Amygdala (tissue), 56 donors: Measurements from ENCODE around the gene OTUD4.

Experiments
- DNase-seq, 56 donors: peaks; one replicate each; lab custom pipeline; 2025; lab: John Stamatoyannopoulos, UW

Gene OTUD4

DNA sequence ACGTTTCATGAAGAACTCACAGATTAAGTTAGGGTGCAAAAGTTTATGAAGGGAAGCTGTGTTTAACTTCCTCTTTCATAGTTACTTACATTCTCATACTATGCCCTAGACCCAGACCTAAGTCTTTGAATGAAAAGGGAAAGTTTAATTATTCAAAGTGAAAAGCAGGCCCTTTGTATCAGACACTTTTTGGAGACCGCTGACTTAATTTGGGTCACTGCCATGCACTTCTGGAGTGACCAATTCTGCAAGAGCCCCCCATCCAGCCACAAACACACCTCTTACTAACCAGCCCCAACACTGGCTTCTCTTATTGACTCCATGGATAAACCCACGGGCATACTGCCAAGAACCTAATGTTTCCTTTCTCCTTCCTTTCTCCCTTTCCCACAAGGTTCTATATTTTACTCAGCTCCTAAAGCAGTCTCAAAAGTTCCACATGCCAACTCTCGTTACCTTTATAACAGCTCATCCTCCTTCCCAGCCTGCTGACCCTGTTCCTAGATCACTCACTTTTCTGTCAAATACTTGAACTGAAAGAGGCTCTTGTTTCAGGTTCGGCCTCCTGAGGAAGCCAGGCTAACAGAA lies 47.8 kb downstream of the OTUD4 start:
- peak in 4 of 56 donors; percentile 3 to 23 (median 10) for DNase-seq

DNA sequence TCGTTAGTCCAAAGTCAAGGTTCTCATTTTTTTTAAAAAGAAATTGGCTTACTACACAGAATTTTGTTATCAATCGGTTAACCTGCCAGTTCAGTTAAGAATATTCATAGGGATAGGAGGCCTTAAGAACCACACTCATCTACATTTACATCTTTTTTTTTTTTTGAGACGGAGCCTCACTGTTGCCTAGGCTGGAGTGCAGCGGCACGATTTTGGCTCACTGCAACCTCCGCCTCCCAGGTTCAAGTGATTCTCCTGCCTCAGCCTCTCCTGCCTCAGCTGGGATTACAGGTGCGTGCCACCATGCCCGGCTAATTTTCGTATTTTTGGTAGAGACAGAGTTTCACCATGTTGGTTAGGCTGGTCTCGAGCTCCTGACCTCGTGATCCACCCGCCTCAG lies 48.5 kb downstream of the OTUD4 start:
- DNase-seq, result no peak

DNA sequence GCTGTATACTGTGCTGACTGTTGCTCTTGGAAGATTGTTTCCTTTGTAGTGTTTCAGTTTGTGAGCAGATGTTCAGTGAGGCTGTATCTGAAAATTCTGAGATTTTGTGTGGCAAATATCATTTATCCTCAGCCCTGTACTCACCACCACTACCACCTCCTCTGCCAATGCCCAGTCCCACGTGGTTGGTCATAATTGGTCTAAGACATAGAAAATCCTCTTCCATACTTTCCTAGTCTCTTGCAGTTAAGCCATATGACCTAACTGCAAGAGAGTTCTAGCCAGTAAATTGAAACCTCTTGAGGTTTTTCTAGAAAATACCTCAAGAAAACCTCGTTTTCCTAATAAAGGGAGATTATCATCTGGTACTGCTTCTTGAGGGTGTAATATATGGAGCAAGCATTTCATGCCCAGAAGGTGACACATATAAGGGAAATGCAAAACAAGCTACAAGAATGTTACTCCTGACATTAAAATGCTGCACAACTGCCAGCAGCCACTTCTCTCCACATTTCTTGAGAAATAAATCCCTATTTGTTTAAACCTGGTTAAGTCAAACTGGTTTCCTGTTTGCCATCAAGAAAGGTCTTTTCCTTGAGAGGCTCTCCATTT lies 49.5 kb downstream of the OTUD4 start:
- DNase-seq, result no peak

DNA sequence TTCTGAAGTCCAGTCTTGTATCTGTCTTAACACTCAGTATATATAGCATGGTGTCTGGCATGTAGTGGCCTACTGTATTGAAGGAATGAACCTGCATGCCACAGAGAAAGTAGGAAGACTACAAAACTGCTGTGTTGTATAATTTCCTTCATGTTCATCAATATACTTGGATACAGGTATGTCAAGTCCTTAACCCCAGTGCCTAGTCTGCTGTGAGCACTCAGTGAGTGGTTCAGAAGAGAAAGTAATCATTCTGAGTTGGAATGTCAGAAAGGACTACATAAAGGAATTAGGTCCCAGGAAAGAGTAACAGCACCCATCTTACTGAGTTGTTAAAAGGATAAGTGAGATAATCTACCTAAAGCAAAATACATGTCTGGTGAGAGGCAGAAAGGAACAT lies 50.3 kb downstream of the OTUD4 start:
- DNase-seq, result no peak

DNA sequence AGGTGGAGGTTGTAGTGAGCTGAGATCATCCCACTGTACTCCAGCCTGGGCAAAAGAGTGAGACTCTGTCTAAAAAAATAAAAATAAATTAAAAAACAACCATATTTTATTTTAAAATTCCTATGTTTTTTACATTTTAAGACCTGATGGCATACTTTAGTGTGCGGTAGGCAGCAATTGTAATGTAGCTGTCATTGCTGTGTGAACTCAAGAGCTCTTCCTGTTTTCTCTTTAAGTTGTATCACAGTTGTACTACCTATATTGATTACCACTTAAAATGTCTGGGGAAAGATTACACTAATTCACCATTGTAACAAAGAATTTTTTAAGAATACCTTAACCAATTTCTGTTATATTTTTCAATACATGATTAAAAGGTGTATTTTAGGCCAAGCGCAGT lies 55.0 kb downstream of the OTUD4 start:
- DNase-seq, result no peak

DNA sequence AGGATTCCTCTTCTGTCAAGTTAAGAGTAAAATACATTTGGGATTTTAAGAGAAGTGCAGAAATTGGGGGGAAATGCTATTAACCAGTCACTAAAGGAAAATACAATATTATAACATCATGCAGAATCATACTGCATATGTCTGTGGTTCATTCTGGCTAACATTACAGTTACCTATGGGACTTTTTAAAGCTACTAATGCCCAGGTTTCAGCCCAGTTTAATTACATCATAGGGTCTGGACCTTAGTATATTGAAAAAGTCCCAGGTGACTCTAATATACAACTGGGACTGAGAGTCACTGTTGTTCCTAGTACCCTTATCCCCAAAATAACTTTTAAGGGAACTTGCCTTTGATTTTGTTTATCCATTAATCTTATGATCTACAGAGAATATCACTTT lies 72.3 kb downstream of the OTUD4 start:
- no peak for DNase-seq

DNA sequence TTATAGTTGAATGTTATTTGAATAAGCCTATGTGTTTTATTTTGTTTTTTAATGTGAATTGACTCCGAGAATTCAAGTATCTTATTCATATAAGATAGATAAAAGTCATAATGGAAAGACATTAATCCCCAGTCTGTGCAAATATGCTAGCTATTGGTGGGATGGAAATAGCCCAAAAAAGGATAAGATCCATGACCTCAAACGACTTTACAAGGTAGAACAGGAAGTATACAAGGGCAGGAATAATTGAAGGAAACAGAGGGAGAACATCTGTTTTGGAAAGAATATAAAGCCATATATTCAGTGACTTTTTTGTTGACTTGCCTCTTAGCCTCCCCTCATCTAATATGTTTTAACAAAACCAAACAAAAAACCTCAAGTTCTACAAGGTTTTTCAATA lies 73.3 kb downstream of the OTUD4 start:
- no peak for DNase-seq

DNA sequence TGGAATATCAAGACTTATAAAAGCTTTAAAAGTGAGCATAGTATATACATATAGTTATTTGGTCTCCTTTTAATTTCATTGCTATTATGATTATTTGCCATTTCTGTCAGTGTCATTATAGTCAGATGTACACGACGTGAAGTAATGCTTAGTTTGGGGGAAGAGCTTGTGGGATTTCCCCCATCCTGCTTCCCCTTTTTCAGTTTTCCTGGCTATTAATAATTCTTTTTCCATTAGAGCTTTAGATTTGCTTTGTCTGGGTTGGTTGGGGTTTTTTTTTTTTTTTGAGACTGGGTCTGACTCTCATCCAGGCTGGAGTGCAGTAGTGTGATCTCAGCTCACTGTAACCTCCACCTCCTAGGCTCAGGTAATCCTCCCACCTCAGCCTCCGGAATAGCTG lies 76.9 kb downstream of the OTUD4 start:
- DNase-seq, result no peak

DNA sequence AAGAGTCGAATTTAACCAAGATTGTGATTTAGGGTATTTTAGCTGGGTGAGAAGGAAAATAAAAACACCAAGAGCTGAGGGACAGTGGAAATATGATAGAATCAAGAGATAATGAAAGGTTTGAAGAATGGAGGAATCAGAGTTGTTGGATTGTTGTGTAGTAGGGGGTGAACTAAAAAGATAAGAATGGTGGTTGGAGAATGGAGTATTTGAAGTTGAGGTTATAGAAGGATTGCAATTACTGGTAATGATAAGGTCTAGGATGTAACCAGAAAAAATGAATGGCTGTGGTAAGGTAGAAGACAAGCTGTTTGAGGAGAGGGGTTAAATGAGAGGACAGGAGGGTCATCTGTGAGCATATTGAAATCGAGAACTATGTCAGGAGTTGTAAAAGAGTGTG lies 77.8 kb downstream of the OTUD4 start:
- no peak for DNase-seq

DNA sequence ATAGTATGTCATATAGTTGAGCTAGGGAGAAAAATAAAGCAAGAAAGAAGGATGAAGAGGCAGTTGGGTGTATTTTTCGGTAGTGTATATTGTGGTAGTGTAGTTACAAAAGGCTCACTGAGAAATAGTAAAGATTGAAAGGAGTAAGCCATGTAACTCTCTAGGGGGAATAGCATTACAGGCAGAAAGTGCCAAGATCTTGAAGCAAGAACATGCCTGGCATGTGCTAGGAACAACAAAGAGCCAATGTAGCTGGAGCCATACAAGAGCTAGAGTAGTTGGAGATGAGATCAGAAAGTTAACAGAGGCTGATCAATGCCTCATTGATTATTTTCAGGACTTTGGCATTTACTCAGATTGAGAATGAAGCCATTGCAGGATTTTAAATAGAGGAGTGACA lies 79.3 kb downstream of the OTUD4 start:
- DNase-seq, result no peak

DNA sequence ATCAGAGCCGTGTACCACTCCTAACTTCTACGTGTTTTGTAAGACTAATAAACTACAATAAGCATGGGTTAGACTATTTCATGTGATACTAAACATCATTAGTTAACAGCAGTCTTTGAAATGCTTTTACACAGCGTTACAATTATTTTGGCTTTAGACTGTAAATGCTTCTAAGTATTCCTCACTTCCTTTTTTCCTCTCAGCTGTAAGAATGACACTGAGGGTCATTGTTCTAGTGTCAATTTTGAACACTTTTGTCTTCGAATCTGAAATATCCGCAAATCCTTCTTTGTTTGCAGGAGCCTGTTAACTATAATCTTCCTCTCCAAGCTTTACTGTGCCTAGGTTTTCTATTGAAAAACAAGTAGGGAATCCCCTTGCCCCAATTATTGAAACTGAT lies 80.7 kb downstream of the OTUD4 start:
- DNase-seq, result no peak

DNA sequence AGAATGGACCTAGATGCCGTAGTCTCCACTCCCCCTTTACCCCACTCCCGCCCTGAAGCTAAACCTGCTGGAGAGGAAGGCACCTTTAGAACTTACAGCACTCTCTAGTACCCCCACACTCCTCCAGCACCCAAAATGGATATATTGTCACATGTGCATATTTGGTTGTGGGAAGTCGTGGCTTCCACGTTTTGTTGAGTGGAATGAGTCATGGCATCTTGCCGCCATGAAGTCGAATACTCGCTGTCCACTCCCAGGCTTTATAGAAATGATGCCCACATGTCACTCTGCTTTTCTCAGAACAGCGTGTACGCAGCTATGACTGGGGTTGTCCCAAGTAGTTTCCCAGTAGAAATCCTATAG lies 81.7 kb downstream of the OTUD4 start:
- DNase-seq, result peak in 16 of 56 donors; percentile 10 to 71 (median 48)

DNA sequence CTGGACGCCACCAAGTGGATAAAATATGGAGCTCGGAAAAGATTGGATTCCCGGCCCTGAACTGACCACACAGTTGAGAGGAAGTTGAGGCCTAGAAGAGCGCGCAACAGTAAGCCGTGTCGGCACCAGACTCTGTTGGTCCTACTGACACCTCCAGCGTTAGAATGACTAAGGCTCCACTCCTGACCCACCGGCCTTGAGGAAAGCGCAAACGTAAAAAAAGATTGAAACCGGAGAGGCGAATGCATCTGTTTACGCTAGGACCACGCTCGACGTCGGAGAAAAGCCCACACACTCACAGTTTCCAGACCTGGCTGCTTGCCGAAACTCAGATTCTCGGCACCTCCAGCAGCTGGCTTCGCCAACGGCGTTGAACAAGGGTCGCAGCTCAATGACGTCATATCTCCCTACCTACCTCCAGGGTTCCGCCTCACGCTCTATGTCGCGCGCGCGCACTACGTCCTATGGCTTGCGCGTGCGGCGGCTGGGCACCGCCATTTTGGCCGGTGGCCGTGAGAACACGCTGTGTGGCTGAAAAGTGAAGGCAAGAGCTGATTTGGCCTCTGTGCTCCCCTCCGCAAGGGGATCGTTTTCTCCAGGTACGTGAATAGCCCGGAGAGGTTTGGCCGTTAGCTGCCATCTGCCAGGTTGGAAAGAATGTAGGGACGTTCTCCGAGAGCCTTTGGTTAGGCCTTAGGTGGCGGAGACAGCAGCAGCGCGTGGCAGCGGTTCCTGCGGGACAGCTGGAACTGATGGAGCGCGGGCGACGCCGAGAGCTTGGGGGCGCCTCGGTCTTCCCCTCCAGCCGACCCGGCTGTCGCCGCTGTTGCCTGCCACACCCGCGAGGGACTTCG lies 82.3 kb downstream of the OTUD4 start, which contains the start of the genes ABCE1 and ANAPC10:
ABCE1 (plus strand) TSS at position 491 of the 854 bp plus-strand sequence. CDS start 6,102 bp downstream, outside the sequence.
ANAPC10 (minus strand) TSS at position 376 of the 854 bp plus-strand sequence. CDS start 2,097 bp downstream, outside the sequence.
- DNase-seq, result peak; percentile 55 to 94 (median 86)

DNA sequence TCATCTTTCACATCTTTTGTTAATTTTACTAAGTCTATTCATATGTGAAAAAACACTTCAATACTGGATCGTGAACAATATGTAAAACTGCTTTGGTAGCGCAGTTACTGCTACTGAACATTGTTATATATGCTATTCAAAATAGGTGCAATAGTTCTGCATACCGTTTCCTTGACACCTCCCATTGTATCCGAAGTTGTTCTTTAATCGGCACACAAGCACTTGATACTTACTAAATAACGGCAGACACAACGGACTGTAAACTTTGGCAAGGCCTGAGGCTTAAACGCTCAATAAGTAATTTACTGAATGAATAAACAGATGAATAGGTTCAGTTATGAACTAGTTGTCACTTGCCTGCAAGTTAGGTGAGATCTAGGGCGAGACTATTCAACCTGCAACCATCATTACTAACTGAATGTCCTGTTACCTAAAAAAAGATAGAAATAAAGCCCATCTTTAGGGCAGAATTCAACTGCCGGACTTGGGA lies 83.0 kb downstream of the OTUD4 start:
- DNase-seq, result no peak

DNA sequence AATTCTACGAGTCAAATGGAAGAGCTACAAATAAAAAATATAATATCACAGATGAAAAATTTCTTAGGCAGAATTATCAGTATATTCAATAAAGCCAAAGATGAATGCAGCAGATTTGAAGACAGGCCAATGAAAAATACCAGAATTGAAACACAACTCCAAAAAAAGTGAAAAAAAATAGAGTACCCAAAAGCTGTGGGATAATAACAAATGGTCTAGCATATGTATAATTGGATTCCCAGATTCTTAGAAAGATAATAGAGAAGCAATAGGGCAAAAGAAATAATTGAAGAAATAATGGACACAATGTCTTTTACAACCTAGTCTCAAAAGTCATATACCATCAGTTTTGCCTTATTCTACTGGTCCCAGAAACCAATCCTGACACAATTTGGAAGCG lies 86.8 kb downstream of the OTUD4 start:
- no peak for DNase-seq

DNA sequence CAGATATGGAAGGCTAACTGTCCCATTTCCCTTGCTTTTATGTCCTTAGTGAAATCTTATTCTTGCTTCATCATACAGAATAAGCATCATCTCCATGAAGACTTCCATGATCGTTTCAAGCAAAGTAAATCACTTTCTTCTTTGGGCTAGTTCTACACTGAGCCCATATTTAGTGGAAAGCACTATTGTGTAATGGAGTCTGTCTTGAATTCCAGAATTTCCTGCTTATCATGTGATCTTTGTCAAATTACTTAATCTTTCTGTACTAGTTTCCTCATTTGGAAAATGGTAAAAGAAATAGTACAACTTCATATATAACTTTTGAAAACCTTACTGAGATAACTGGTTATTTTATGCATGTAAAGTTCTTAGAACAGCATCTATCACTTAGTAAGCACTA lies 90.0 kb downstream of the OTUD4 start:
- no peak for DNase-seq

DNA sequence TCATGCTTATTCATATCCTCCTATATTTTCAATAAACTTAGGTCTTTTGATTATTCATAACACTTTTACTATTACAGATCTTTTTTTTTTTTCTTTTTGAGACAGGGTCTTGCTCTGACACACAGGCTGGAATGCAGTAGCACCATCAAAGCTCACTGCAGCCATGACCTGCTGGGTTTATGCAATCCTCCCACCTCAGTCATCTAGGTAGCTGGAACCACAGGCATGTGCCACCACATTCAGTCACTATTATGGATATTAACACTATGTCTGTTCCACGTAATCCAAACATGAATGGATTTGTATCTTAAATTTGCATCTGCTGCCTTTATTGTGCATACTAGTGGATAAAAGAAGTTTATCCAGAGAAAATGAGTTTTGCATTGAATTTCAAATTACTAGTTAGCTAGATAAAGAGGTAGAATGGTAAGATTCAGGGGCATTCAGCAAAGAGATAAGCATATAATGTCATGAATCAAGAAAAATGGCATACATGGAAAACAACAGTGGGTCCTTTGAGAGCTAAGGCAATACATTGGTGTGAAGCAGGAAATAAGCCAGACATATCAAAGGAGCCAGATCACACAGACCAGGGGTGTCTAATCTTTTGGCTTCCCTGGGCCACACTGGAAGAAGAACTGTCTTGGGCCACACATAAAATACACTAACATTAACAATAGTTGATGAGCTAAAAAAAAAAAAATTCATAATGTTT lies 96.3 kb downstream of the OTUD4 start:
- DNase-seq, result no peak
